ENCODE measurements around the gene RERE. TPM values are rescaled to one million over a fixed set of nuclear protein-coding genes. Genes with fewer than 3 reads are reported as not detected.

RERE gene
- total RNA-seq, 1 donor from 2014 or later, result 76.8 TPM

DNA sequence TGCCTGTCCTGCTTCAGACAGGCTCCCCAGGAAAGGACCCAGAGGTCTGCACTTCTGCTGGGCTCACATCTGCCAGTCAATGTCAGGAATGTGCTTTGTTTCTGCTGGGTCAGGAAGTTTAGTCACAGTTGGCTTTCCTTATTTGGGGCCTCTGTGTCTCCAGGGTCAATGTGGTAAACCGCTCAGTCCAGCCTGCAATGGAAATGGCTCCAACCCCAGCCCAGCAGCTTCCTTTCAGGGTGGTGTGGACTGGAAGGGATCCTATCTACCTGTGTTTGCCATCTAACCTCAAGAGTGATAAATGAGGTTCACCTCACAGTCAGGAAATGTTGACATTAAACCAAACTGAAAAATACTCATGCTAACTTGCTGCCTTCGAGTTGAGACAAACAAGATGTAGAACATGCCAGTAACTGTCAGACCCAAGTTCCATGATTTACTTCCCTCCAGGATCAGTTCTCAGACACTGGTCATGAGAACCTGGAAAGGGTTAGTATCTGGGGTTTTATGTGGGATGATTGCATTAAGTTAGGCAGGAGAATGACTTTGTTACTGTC lies 40.8 kb upstream of the RERE start:
- Mint-ChIP-seq H3K36me3 (ENCODE audit: unreplicated experiment) (peaks cover 32% of the 10 kb centered on the region), H3K27ac (ENCODE audit: unreplicated experiment) (peak overlapping the region; percentile 87), H3K9me3 (ENCODE audit: unreplicated experiment) (no peaks in the 10 kb centered on the region), H3K4me1 (ENCODE audit: unreplicated experiment) (peaks cover 30% of the 10 kb centered on the region), H3K27me3 (ENCODE audit: unreplicated experiment) (no peaks in the 10 kb centered on the region), H3K4me3 (ENCODE audit: unreplicated experiment) (no peak overlapping the region)
- TF ChIP-seq, protein P1, sequence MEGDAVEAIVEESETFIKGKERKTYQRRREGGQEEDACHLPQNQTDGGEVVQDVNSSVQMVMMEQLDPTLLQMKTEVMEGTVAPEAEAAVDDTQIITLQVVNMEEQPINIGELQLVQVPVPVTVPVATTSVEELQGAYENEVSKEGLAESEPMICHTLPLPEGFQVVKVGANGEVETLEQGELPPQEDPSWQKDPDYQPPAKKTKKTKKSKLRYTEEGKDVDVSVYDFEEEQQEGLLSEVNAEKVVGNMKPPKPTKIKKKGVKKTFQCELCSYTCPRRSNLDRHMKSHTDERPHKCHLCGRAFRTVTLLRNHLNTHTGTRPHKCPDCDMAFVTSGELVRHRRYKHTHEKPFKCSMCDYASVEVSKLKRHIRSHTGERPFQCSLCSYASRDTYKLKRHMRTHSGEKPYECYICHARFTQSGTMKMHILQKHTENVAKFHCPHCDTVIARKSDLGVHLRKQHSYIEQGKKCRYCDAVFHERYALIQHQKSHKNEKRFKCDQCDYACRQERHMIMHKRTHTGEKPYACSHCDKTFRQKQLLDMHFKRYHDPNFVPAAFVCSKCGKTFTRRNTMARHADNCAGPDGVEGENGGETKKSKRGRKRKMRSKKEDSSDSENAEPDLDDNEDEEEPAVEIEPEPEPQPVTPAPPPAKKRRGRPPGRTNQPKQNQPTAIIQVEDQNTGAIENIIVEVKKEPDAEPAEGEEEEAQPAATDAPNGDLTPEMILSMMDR (IDR thresholded peaks at IDR 0.05), result no peak
- DNase-seq (ENCODE audit: extremely low spot score, unreplicated experiment), result no peak

DNA sequence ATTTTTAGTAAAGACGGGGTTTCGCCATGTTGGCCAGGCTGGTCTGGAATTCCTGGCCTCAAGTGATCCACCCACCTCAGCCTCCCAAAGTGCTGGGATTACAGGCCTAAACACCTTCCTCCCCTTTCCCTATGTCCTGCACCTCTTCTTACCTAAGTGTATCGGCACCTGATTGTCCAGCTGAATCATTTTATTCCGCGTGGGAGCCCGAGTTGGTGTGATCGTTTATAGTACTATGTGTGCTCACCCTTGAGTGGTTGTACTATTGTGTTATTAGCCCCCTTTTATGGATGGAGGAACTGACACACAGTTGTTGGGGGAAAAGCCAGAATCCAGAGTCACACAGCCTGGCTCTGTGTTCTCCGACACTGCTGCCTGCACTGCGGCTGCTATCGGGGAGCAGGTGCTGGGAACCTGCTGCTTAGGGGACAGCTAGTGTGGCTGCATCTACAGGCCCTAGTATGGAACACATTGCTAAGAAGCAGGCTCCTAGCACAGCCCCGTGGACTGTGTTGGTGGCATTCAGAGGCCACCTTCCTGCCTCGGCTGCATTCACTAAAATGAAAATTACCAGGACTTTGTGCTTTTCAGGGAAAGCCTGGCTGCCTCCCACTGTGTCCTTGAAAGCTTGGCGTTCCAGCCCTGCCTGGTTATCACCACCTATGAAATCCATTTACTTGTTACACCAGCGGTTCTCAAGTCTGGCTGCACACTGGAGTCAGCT lies 39.4 kb upstream of the RERE start:
- Mint-ChIP-seq H3K4me3 (ENCODE audit: unreplicated experiment) (no peak overlapping the region), H3K4me1 (ENCODE audit: unreplicated experiment) (peaks cover 30% of the 10 kb centered on the region), H3K27ac (ENCODE audit: unreplicated experiment) (peak overlapping the region; percentile 87), H3K36me3 (ENCODE audit: unreplicated experiment) (peaks cover 21% of the 10 kb centered on the region), H3K27me3 (ENCODE audit: unreplicated experiment) (no peaks in the 10 kb centered on the region), H3K9me3 (ENCODE audit: unreplicated experiment) (no peaks in the 10 kb centered on the region)
- TF ChIP-seq, protein P1 (IDR thresholded peaks at IDR 0.05), result no peak
- no peak for DNase-seq (ENCODE audit: extremely low spot score, unreplicated experiment)

DNA sequence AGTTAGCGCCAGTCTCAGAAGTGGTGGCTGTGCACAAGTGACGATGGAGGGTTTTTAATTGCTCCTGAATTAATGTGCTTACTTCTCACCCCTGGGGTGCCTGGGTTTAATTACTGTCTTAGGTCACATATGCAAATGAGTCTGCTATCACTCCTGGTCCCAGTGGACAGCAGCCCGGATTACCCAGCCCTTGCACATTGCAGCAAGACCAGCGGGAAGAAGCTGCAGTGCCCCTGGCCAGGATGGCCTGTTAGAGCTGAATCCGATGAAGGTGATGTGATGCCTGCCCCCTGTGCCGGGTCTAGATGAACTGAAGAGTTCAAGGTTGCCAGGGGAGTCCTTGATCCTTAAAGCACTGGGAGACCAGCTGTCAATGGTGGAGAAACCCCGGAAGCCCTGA lies 36.8 kb upstream of the RERE start:
- Mint-ChIP-seq H3K9me3 (ENCODE audit: unreplicated experiment) (no peaks in the 10 kb centered on the region), H3K27me3 (ENCODE audit: unreplicated experiment) (no peaks in the 10 kb centered on the region), H3K4me3 (ENCODE audit: unreplicated experiment) (no peak overlapping the region)

DNA sequence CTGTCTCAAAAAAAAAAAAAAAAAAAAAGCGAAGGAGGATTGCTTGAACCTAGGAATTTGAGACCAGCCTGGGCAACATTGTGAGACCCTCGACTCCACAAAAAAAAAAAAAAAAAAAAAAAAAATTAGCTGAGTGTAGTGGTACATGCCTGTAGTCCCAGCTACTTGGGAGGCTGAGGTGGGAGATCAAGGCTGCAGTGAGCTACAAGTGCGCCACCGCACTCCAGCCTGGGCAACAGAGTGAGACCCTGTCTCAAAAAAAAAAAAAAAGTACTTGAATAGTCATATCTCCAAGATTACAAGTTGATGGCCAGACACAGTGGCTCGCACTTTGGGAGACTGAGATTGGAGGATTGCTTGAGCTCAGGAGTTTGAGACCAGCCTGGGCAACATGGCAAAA lies 33.6 kb upstream of the RERE start:
- peaks cover 11% of the 10 kb centered on the region for H3K4me1 Mint-ChIP-seq (ENCODE audit: unreplicated experiment)
- no peak overlapping the region for H3K4me3 Mint-ChIP-seq (ENCODE audit: unreplicated experiment)
- H3K27ac Mint-ChIP-seq (ENCODE audit: unreplicated experiment), result no peak overlapping the region
- no peaks in the 10 kb centered on the region for H3K9me3 Mint-ChIP-seq (ENCODE audit: unreplicated experiment)
- H3K27me3 Mint-ChIP-seq (ENCODE audit: unreplicated experiment), result no peaks in the 10 kb centered on the region
- TF ChIP-seq, protein P1 (IDR thresholded peaks at IDR 0.05), result no peak
- no peaks in the 10 kb centered on the region for H3K36me3 Mint-ChIP-seq (ENCODE audit: unreplicated experiment)
- no peak for DNase-seq (ENCODE audit: extremely low spot score, unreplicated experiment)

More for the DNA sequence above, 36.8 kb upstream of the RERE start:
- Mint-ChIP-seq H3K27ac (ENCODE audit: unreplicated experiment) (no peak overlapping the region), H3K4me1 (ENCODE audit: unreplicated experiment) (peaks cover 25% of the 10 kb centered on the region), H3K36me3 (ENCODE audit: unreplicated experiment) (peaks cover 6% of the 10 kb centered on the region)
- TF ChIP-seq, protein P1 (IDR thresholded peaks at IDR 0.05), result no peak
- DNase-seq (ENCODE audit: extremely low spot score, unreplicated experiment), result no peak

DNA sequence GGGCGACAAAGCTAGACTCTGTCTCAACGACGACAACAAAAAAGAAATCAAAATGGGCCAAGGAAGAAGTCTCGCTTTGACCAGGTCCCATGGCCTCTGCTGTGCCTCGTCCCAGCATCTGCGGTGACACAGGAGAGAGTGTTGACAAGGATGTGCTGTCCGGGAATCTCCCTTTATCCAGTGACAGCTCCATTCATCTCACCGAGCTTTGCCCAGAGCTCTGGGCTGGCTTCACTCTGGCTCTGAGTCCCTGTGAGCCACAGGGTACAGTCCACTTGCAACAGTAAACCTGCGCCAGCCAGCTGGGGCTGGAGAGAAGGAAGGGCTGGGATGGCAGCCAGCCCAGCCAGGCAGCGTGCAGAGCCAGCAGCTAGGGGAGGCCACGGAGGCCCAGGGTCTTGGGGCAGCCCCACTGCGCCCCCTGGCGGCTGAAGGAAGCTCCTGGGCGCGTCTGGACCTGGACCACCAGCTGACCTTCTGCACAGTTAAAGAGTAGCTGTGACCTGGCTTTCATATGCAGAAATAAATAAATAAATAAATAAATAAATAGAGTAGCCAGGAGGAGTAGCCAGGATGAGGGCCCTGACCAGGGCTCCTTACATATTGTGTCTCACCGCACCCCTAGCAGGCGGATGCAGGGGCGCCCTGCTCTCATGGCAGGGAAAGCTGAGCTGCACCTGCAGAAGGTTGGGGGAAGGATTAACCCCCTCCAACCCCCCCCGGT lies 31.4 kb upstream of the RERE start:
- peak; percentile 97 for DNase-seq (ENCODE audit: extremely low spot score, unreplicated experiment)
- Mint-ChIP-seq H3K27me3 (ENCODE audit: unreplicated experiment) (no peaks in the 10 kb centered on the region), H3K27ac (ENCODE audit: unreplicated experiment) (peak overlapping the region; percentile 78), H3K4me3 (ENCODE audit: unreplicated experiment) (no peak overlapping the region), H3K9me3 (ENCODE audit: unreplicated experiment) (no peaks in the 10 kb centered on the region), H3K4me1 (ENCODE audit: unreplicated experiment) (peaks cover 21% of the 10 kb centered on the region), H3K36me3 (ENCODE audit: unreplicated experiment) (no peaks in the 10 kb centered on the region)
- TF ChIP-seq, protein P1 (IDR thresholded peaks at IDR 0.05), result peak; percentile 96
